Activated B cell treated with CpG ODN at 0.5 μM for 24 hours (primary cell): ENCODE measurements around the gene YPEL1. TPM values are rescaled to one million over a fixed set of nuclear protein-coding genes. Genes with fewer than 3 reads are reported as not detected.
A peak's percentile ranks its signal among the peaks of the same experiment; 100 is the strongest.

Source experiments
- ATAC-seq: fragments of 200-7000 bp; cut with Tn5 transposase; one replicate; pipeline ENCODE4 v1.10.0; 2021; ENCODE audit warnings: low read depth, mild to moderate bottlenecking, moderate library complexity
- CTCF ChIA-PET: fragments of 350-600 bp; sonication (Branson Sonifier 250); formaldehyde crosslinking; loops from one replicate; lab custom pipeline; 2021; ENCODE audit warnings: antibody characterized with exemption; lab: Charles Lee
- POLR2A ChIA-PET: fragments of 350-600 bp; sonication (Branson Sonifier 250); formaldehyde crosslinking; loops from one replicate; lab custom pipeline; 2021; ENCODE audit warnings: antibody characterized with exemption; lab: Charles Lee
- DNase-seq: peaks from one replicate; pipeline ENCODE4 v3.0.0; 2022
- H3K27ac Mint-ChIP-seq: one replicate; pipeline ENCODE4 v1.8.0; 2020; ENCODE audit warnings: mixed read lengths
- H3K27me3 Mint-ChIP-seq: one replicate; pipeline ENCODE4 v1.8.0; 2021; ENCODE audit warnings: mixed read lengths
- H3K36me3 Mint-ChIP-seq: one replicate; pipeline ENCODE4 v1.8.0; 2021; ENCODE audit warnings: low read depth, mixed read lengths
- H3K4me1 Mint-ChIP-seq: one replicate; pipeline ENCODE4 v1.8.0; 2021; ENCODE audit warnings: mixed read lengths
- H3K4me3 Mint-ChIP-seq: one replicate; pipeline ENCODE4 v1.8.0; 2020; ENCODE audit warnings: mild to moderate bottlenecking, mixed read lengths
- H3K9me3 Mint-ChIP-seq: one replicate; pipeline ENCODE4 v1.8.0; 2020; ENCODE audit warnings: mixed read lengths
- CTCF ChIP-seq: fragments of 200-600 bp; IDR thresholded peaks from one replicate; pipeline ENCODE4 v1.8.0; 2022; ENCODE audit warnings: antibody characterized with exemption, mild to moderate bottlenecking
- intact Hi-C: fragments of 100-400 bp; cut with micrococcal nuclease; formaldehyde crosslinking; loops from one replicate; pipeline ENCODE4 v1.15.1; 2024
- total RNA-seq: library from RNA; stranded (reverse); gene quantifications from 2 replicates; pipeline ENCODE4 v1.2.3, GENCODE V29; 2022

YPEL1 gene
- total RNA-seq, 1 donor from 2014 or later: 4.1 TPM

GRCh38 chr22:21688341-21688705, 47.3 kb downstream of the YPEL1 start:
- Mint-ChIP-seq H3K27me3 (no peaks in the 10 kb centered on the region), H3K27ac (peak overlapping the region; percentile 70), H3K4me3 (no peak overlapping the region), H3K36me3 (peaks cover 63% of the 10 kb centered on the region), H3K4me1 (peaks cover 14% of the 10 kb centered on the region), H3K9me3 (no peaks in the 10 kb centered on the region)
- DNase-seq: no peak
- intact Hi-C loops: no loop called here
- ATAC-seq: no peak
- no peak for TF ChIP-seq CTCF
- CTCF ChIA-PET: no interaction called here
- POLR2A ChIA-PET: no interaction called here

GRCh38 chr22:21687685-21688259, 47.8 kb downstream of the YPEL1 start:
- ATAC-seq: no peak
- ChIA-PET CTCF (no interaction called here), POLR2A (no interaction called here)
- H3K9me3 Mint-ChIP-seq: no peaks in the 10 kb centered on the region
- H3K4me1 Mint-ChIP-seq: peaks cover 14% of the 10 kb centered on the region
- TF ChIP-seq CTCF: no peak
- intact Hi-C loops: no loop called here
- no peaks in the 10 kb centered on the region for H3K27me3 Mint-ChIP-seq
- no peak overlapping the region for H3K27ac Mint-ChIP-seq
- H3K4me3 Mint-ChIP-seq: no peak overlapping the region
- no peak for DNase-seq
- peaks cover 63% of the 10 kb centered on the region for H3K36me3 Mint-ChIP-seq

DNA sequence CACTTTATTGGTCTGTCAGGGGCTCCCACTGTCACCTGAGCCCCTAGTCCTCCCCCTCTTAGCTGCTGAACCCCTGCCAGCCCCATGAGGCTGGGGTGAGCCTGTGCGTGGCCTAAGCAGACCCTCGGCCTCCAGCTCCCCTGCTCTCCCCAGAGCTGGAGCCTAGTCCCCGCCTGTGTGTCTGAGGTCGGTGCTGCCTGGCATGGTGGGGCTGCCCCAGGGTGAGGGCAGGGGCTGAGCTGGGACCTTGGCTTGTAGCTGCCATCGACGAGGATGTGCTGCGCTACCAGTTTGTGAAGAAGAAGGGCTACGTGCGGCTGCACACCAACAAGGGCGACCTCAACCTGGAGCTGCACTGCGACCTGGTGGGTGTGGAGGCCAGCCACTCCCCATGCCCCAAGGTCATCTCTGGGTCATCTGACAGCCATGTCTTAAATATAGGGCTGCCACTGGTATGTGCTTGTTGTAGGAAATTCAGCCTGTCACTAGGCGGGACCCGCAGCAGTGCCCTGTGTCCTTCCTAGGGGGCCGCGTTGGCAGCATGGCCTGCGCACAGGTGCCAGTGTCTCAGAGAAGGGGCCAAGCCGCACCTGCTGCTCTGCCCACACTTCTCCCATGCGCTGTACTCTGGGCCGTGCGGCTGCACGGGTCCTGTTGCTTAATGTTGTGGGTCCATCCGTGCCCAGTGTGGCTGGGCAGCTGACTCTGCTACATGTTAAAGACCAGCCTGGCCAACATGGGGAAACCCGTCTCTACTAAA, 48.8 kb downstream of the YPEL1 start:
- peaks cover 64% of the 10 kb centered on the region for H3K36me3 Mint-ChIP-seq
- POLR2A ChIA-PET: no interaction called here

DNA sequence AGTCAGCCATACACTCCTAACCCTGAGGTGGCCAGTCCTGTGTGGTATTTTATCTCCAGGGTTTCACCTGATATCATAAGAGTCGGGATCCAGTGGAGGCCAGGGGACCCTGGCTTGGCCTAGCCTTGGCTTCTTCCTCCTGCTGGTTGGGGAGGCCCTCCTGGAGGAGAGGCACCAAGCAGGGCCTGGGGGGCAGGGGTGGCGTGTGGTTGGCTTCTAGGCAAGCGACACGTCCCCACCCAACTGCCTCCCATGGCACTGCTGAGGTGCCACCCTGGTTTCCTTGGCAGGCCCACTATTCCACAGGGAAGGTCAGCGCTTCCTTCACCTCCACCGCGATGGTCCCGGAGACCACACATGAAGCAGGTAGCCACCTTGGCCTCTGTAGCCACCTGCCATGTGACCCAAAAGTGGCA, 49.4 kb downstream of the YPEL1 start:
- ATAC-seq (no peak), DNase-seq (no peak)
- no peak for TF ChIP-seq CTCF
- H3K27me3 Mint-ChIP-seq: no peaks in the 10 kb centered on the region
- no peaks in the 10 kb centered on the region for H3K9me3 Mint-ChIP-seq
- peaks cover 64% of the 10 kb centered on the region for H3K36me3 Mint-ChIP-seq
- CTCF ChIA-PET: no interaction called here
- POLR2A ChIA-PET: no interaction called here
- H3K4me3 Mint-ChIP-seq: no peak overlapping the region
- H3K4me1 Mint-ChIP-seq: peaks cover 14% of the 10 kb centered on the region
- H3K27ac Mint-ChIP-seq: no peak overlapping the region
- intact Hi-C loops: no loop called here

More for the DNA sequence above, 48.8 kb downstream of the YPEL1 start:
- ATAC-seq (no peak), DNase-seq (no peak)
- no peaks in the 10 kb centered on the region for H3K27me3 Mint-ChIP-seq
- no peak overlapping the region for H3K4me3 Mint-ChIP-seq
- H3K4me1 Mint-ChIP-seq: peaks cover 14% of the 10 kb centered on the region
- no peaks in the 10 kb centered on the region for H3K9me3 Mint-ChIP-seq
- CTCF ChIA-PET: no interaction called here
- TF ChIP-seq CTCF: no peak
- intact Hi-C loops: no loop called here
- H3K27ac Mint-ChIP-seq: no peak overlapping the region

DNA sequence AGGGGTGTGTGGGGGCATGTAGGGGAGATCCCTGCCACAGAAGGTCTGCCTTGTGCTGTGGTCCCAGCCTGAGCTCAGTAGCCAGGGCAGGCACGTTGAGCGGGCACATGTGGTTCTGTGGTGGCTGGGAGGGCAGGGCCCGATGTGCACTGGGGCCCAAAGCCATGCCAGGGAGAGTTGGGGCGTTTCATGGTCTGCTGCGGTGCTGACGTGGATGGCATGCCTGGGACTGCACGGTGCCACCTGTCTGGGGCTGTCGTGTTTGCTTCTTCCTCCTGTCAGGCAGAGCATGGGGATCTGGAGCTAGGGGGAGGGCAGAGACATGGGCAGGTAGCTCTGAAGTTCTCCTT, 50.5 kb downstream of the YPEL1 start:
- no peak for DNase-seq
- TF ChIP-seq CTCF: no peak
- ChIA-PET CTCF (no interaction called here), POLR2A (no interaction called here)
- H3K9me3 Mint-ChIP-seq: no peaks in the 10 kb centered on the region
- no peaks in the 10 kb centered on the region for H3K27me3 Mint-ChIP-seq
- no peak overlapping the region for H3K27ac Mint-ChIP-seq
- ATAC-seq: no peak
- intact Hi-C loops: no loop called here
- H3K4me1 Mint-ChIP-seq: peaks cover 8% of the 10 kb centered on the region
- H3K36me3 Mint-ChIP-seq: peaks cover 60% of the 10 kb centered on the region
- no peak overlapping the region for H3K4me3 Mint-ChIP-seq
